Cardiac fibroblast (primary cell): ENCODE data around the gene CGB1.
A peak's percentile ranks its signal among the peaks of the same experiment; 100 is the strongest.

Experiments
- DNase-seq, 2 donors: peaks; one replicate each; pipeline versions ENCODE4 v3.0.0 to v3.0.0-alpha.2; 2010; ENCODE audit warnings: low read depth in 2 of 2
- H3K4me3 ChIP-seq, 2 donors: replicated peaks in 1 of 2; 1 replicate in 1 of 2; 2 replicates in 1 of 2; pipeline ENCODE4 v1.5.1; 2011; ENCODE audit warnings: low read depth in 2 of 2, low read length in 2 of 2, mild to moderate bottlenecking in 2 of 2, moderate library complexity in 1 of 2
- CTCF ChIP-seq: IDR thresholded peaks from one replicate; pipeline ENCODE4 v1.5.1; 2011; ENCODE audit warnings: low read depth, mild to moderate bottlenecking, low read length, inconsistent platforms

Gene CGB1

GRCh38 chr19:49009828-49010227, 26.9 kb downstream of the CGB1 start:
- no peak for DNase-seq
- no peak overlapping the region for H3K4me3 ChIP-seq
- no peak for TF ChIP-seq CTCF

GRCh38 chr19:49006905-49007304, 29.8 kb downstream of the CGB1 start:
- TF ChIP-seq CTCF, result no peak
- no peak overlapping the region for H3K4me3 ChIP-seq
- no peak for DNase-seq

GRCh38 chr19:49004964-49005614, 31.6 kb downstream of the CGB1 start:
- DNase-seq, result no peak
- H3K4me3 ChIP-seq, result no peak overlapping the region
- TF ChIP-seq CTCF, result no peak

GRCh38 chr19:49004133-49004532, 32.6 kb downstream of the CGB1 start:
- no peak for TF ChIP-seq CTCF
- DNase-seq, result no peak

GRCh38 chr19:48999481-49000325, 37.0 kb downstream of the CGB1 start:
- TF ChIP-seq CTCF, result peak; percentile 87
- H3K4me3 ChIP-seq, result no peak overlapping the region
- peak; percentile 81 for DNase-seq

More at GRCh38 chr19:49004133-49004532, 32.6 kb downstream of the CGB1 start:
- H3K4me3 ChIP-seq, result no peak overlapping the region

GRCh38 chr19:48997972-48998371, 38.7 kb downstream of the CGB1 start:
- H3K4me3 ChIP-seq, result no peak overlapping the region
- peak; percentile 64 to 76 for DNase-seq
- peak; percentile 69 for TF ChIP-seq CTCF
